ENCODE data around the gene STAT1. TPM values are rescaled to one million over a fixed set of nuclear protein-coding genes. Genes with fewer than 3 reads are reported as not detected.

Gene STAT1
- polyA plus RNA-seq, 1 donor from 2014 or later: 4.9 TPM

GRCh38 chr2:190988910-190989309, 25.1 kb downstream of the STAT1 start:
- Histone ChIP-seq H3K4me3 (ENCODE audit: low read length) (no peak overlapping the region), H2AFZ (ENCODE audit: low read depth, low read length) (no peak overlapping the region), H3K9me2 (ENCODE audit: insufficient read depth, low read length) (no peaks in the 10 kb centered on the region), H3K4me2 (ENCODE audit: low read length) (no peak overlapping the region), H3K36me3 (ENCODE audit: insufficient read depth, low read length) (no peaks in the 10 kb centered on the region), H3F3A (ENCODE audit: insufficient read depth, low read length, poor library complexity, severe bottlenecking) (no peaks in the 10 kb centered on the region), H4K20me1 (ENCODE audit: insufficient read depth) (no peaks in the 10 kb centered on the region), H3K9me3 (ENCODE audit: low read length) (no peaks in the 10 kb centered on the region), H3K79me2 (replicated peaks; ENCODE audit: insufficient read depth, low read length) (no peaks in the 10 kb centered on the region), H3K27ac (ENCODE audit: low read length) (no peak overlapping the region), H3K27me3 (ENCODE audit: insufficient read depth, low read depth, low read length) (no peaks in the 10 kb centered on the region), H3K9ac (ENCODE audit: low read length) (no peak overlapping the region)
- TF ChIP-seq RAD21 (conservative IDR thresholded peaks at IDR 0.05) (no peak), POLR2AphosphoS5 (IDR thresholded peaks at IDR 0.05) (no peak), TAF1 (IDR thresholded peaks at IDR 0.05; ENCODE audit: low read depth) (no peak), SMC3 (conservative IDR thresholded peaks at IDR 0.05; ENCODE audit: poor library complexity) (no peak), CTCF (IDR thresholded peaks at IDR 0.05; ENCODE audit: poor library complexity, severe bottlenecking) (no peak), REST (IDR thresholded peaks at IDR 0.05; ENCODE audit: borderline replicate concordance) (no peak), MXI1 (conservative IDR thresholded peaks at IDR 0.05; ENCODE audit: poor library complexity, severe bottlenecking) (no peak), EZH2 (IDR thresholded peaks at IDR 0.05; ENCODE audit: borderline replicate concordance, insufficient read depth, low read length, poor library complexity, severe bottlenecking) (no peak), EP300 (conservative IDR thresholded peaks at IDR 0.05; ENCODE audit: poor library complexity, severe bottlenecking) (no peak)

GRCh38 chr2:190987938-190988337, 26.0 kb downstream of the STAT1 start:
- Histone ChIP-seq H3K36me3 (ENCODE audit: insufficient read depth, low read length) (peaks cover 6% of the 10 kb centered on the region), H3K9me2 (ENCODE audit: insufficient read depth, low read length) (no peaks in the 10 kb centered on the region), H2AFZ (ENCODE audit: low read depth, low read length) (no peak overlapping the region), H3K9me3 (ENCODE audit: low read length) (no peaks in the 10 kb centered on the region), H3K4me3 (ENCODE audit: low read length) (no peak overlapping the region), H3K4me2 (ENCODE audit: low read length) (no peak overlapping the region), H3K79me2 (replicated peaks; ENCODE audit: insufficient read depth, low read length) (no peaks in the 10 kb centered on the region), H3K27me3 (ENCODE audit: insufficient read depth, low read depth, low read length) (no peaks in the 10 kb centered on the region), H4K20me1 (ENCODE audit: insufficient read depth) (no peaks in the 10 kb centered on the region), H3K27ac (ENCODE audit: low read length) (no peak overlapping the region), H3K9ac (ENCODE audit: low read length) (no peak overlapping the region), H3F3A (ENCODE audit: insufficient read depth, low read length, poor library complexity, severe bottlenecking) (no peaks in the 10 kb centered on the region)
- TF ChIP-seq SMC3 (conservative IDR thresholded peaks at IDR 0.05; ENCODE audit: poor library complexity) (no peak), MXI1 (conservative IDR thresholded peaks at IDR 0.05; ENCODE audit: poor library complexity, severe bottlenecking) (no peak), EZH2 (IDR thresholded peaks at IDR 0.05; ENCODE audit: borderline replicate concordance, insufficient read depth, low read length, poor library complexity, severe bottlenecking) (no peak), RAD21 (conservative IDR thresholded peaks at IDR 0.05) (no peak), CTCF (IDR thresholded peaks at IDR 0.05; ENCODE audit: poor library complexity, severe bottlenecking) (no peak), EP300 (conservative IDR thresholded peaks at IDR 0.05; ENCODE audit: poor library complexity, severe bottlenecking) (no peak), REST (IDR thresholded peaks at IDR 0.05; ENCODE audit: borderline replicate concordance) (no peak), POLR2AphosphoS5 (IDR thresholded peaks at IDR 0.05) (no peak), TAF1 (IDR thresholded peaks at IDR 0.05; ENCODE audit: low read depth) (no peak)

Measured in neural cell (in vitro differentiated cells).